Astrocyte of the cerebellum (primary cell): Measurements from ENCODE around the gene SLC25A25.

Experiments
- DNase-seq: peaks from one replicate; pipeline ENCODE4 v3.0.0-alpha.2; 2011; ENCODE audit warnings: low read depth
- H3K4me3 ChIP-seq: 2 replicates; pipeline ENCODE4 v1.5.1; 2011; ENCODE audit warnings: mild to moderate bottlenecking, low read depth, low read length, moderate library complexity
- in situ Hi-C: cut with HindIII; loops from 2 replicates; pipeline ENCODE4 v1.10.0; 2017; ENCODE audit warnings: low sequenced_read_pairs
- TF ChIP-seq, protein P1 (sequence below): IDR thresholded peaks from 2 replicates; pipeline ENCODE4 v1.5.1; 2012; ENCODE audit warnings: low read length, low read depth, moderate library complexity, mild to moderate bottlenecking; ENCODE audit errors: missing control alignments

Gene SLC25A25

DNA sequence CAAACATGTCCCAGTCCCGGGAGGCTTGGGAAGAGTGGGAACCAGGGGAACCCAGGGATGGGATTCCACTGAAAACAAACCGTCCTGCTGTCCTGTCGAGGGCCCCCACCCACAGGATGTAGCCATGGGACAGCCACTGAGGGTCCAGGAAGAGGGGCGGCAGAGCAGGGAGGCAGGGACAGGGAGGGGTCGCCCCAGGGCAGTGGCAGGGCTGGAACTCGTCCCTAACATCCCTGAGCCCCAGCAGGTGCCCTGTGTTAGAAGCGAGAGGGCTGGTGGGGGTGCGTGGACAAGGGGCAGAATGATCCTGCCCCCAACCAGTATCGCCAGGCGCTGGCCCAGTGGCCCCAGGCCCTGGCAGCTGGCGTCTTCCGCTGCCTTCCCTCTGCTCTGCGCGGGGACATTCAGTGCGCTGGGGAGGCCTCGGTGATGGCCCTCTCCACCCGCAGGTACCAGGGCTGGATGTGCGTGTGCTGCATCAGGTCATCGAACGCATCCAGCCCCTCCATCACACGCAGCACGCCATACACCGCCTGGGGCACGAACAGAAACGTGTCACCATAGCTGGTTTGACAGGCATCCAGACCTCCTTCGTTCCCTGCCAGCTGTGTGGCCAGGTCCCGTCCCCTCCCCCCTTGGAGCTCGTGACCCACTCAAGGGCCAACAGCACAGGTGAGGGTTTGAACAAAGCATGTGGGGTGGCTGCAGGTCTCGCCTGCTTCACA lies 52.9 kb downstream of the SLC25A25 start:
- in situ Hi-C loops, result no loop called here
- no peak for DNase-seq

DNA sequence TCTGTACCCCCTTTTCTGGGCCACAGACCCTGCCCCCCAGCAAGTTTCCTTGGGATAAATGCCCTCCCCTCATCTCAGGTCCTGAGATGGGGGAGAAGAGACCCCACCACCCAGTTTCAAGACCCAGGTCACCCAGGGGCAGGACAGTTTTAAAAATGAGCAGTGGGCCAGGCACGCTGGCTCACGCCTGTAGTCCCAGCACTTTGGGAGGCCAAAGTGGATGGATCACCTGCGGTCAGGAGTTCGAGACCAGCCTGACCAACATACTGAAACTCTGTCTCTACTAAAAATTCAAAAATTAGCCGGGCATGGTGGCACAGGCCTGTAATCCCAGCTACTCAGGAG lies 53.4 kb downstream of the SLC25A25 start:
- no peak overlapping the region for H3K4me3 ChIP-seq
- no peak for DNase-seq
- TF ChIP-seq, protein P1, sequence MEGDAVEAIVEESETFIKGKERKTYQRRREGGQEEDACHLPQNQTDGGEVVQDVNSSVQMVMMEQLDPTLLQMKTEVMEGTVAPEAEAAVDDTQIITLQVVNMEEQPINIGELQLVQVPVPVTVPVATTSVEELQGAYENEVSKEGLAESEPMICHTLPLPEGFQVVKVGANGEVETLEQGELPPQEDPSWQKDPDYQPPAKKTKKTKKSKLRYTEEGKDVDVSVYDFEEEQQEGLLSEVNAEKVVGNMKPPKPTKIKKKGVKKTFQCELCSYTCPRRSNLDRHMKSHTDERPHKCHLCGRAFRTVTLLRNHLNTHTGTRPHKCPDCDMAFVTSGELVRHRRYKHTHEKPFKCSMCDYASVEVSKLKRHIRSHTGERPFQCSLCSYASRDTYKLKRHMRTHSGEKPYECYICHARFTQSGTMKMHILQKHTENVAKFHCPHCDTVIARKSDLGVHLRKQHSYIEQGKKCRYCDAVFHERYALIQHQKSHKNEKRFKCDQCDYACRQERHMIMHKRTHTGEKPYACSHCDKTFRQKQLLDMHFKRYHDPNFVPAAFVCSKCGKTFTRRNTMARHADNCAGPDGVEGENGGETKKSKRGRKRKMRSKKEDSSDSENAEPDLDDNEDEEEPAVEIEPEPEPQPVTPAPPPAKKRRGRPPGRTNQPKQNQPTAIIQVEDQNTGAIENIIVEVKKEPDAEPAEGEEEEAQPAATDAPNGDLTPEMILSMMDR, result no peak
- in situ Hi-C loops, result no loop called here

More for the DNA sequence above, 52.9 kb downstream of the SLC25A25 start:
- TF ChIP-seq, protein P1, result no peak
- H3K4me3 ChIP-seq, result no peak overlapping the region

DNA sequence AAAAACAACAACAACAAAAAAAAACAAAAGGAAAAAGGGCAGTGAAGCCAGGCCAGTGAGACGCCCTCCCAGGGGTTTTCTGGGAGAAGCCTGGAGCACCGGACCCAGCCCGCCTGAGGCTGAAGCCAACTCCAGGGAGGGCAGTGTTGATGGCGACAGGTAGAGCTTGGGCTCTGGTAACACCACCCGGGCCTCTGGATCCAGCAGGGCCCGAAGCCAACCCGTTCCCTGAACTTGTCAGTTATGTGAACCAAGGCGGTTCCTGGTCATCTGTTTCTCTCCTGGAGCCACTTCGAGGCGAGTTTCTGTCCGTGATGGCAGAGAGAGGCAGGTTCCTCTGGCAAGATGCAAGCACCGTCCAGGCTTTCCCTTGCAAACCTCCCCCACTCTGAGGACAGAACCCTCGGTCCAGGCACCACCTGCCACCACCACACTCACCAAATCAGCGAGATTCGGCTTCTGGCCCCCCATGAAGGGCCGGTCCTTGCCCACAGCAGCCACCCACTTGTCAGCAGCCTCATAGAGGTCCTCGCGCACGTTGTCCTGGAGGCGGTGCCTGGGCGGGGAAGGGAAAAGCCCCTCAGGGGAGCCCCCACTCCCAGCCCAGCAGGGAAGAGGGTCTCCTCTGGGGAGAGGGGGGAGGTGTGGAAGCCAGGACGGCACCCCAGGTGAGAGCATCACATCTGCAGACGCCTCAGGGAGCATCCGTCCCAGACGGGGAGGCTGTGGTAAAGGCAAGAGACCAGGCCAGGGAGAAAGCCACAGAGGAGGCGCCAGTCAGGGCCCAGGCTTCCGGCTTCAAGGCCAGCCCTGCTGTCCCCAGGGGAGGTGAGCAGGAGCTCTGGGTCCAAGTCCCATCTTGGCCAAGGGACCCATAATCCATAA lies 54.1 kb downstream of the SLC25A25 start:
- in situ Hi-C loops, result no loop called here
- no peak overlapping the region for H3K4me3 ChIP-seq
- no peak for DNase-seq
- TF ChIP-seq, protein P1, result no peak

DNA sequence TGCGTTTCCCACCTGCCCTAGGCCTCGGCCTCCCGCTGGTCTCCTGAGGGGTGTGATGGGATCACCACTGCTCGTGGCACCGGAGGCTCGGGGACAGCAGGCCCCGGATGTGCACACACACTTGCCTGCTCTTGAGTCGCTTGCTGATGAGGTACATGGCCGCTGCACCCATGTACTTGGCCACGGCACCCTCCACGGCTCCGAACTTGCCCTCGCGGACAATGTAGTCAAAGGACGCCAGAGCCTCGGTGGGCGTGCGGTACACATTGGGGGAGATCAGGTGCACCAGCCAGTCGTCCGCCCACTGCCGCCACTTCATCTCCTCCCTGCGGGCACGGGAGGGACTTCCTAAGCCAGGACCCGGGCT lies 54.8 kb downstream of the SLC25A25 start:
- H3K4me3 ChIP-seq, result no peak overlapping the region
- DNase-seq, result no peak
- in situ Hi-C loops, result no loop called here
- TF ChIP-seq, protein P1, result no peak

DNA sequence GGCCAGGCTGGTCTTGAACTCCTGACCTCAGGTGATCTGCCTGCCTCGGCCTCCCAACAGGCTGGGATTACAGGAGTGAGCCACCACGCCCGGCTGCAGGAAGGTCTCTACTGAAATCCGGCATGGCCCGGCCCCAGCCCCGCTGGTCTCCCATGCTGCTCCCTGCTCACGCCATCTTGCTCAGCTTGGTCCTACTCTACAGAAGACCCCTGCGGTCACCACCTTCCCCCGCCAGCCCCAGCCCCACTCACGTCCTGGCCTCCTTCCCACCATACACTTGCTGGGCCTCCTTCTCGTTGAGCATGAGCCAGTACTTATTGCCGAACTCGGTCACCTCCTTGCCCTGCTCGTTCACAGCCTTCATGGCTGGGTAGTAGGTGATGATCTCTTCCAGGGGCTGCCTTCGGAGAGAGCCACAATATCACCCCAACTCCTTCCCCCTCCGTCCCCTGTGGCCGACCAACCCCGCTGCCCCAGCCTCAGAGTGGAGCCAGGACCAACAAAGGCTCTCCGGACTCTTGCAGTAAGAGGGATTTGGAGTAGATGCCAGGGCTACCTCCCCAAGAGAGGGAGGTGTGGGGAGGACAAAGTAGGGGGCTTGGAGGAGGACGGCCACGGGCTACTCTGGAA lies 55.5 kb downstream of the SLC25A25 start:
- H3K4me3 ChIP-seq, result no peak overlapping the region
- TF ChIP-seq, protein P1, result no peak
- in situ Hi-C loops, result no loop called here
- DNase-seq, result no peak

DNA sequence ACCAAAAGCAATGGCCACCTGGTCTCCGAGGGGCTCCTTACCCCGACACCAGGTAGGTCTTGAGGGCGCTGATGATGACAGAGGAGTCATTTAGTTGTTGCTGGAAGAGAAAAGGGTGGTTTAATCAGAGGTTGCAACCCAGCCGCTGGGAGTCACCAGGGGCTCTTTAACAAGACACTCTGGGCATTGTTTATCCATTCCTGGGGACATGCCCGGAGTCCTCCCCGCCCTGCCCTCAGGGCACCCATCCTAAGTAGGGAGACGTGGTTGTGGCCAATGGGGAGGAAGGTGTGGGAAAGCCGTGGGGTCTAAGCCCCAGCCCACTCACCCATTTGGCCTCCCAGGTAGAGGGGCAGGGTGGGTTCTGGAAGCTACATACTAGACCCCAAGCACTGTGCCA lies 56.4 kb downstream of the SLC25A25 start:
- no peak overlapping the region for H3K4me3 ChIP-seq
- TF ChIP-seq, protein P1, result no peak
- in situ Hi-C loops, result no loop called here
- no peak for DNase-seq
